ENCODE measurements around the gene ZNF783. TPM values are rescaled to one million over a fixed set of nuclear protein-coding genes. Genes with fewer than 3 reads are reported as not detected.

The ZNF783 gene
- total RNA-seq, 1 donor from 2014 or later, result 19.0 TPM

GRCh38 chr7:149252378-149252777 lies 9.6 kb upstream of the ZNF783 start:
- Mint-ChIP-seq H3K4me3 (ENCODE audit: unreplicated experiment) (no peak overlapping the region), H3K27me3 (ENCODE audit: low read depth) (no peaks in the 10 kb centered on the region), H3K9me3 (ENCODE audit: low read depth) (no peaks in the 10 kb centered on the region), H3K4me1 (ENCODE audit: low read depth) (peaks cover 10% of the 10 kb centered on the region), H3K27ac (ENCODE audit: unreplicated experiment) (no peak overlapping the region), H3K36me3 (ENCODE audit: low read depth) (peaks cover 23% of the 10 kb centered on the region)
- no peak for TF ChIP-seq CTCF (IDR thresholded peaks at IDR 0.05)
- no peak for DNase-seq (ENCODE audit: low spot score)

GRCh38 chr7:149253665-149254064 lies 8.3 kb upstream of the ZNF783 start:
- Mint-ChIP-seq H3K9me3 (ENCODE audit: low read depth) (no peaks in the 10 kb centered on the region), H3K27ac (ENCODE audit: unreplicated experiment) (no peak overlapping the region)

GRCh38 chr7:149254181-149254858 lies 7.7 kb upstream of the ZNF783 start:
- Mint-ChIP-seq H3K27ac (ENCODE audit: unreplicated experiment) (no peak overlapping the region), H3K4me1 (ENCODE audit: low read depth) (no peaks in the 10 kb centered on the region), H3K27me3 (ENCODE audit: low read depth) (no peaks in the 10 kb centered on the region), H3K4me3 (ENCODE audit: unreplicated experiment) (no peak overlapping the region), H3K9me3 (ENCODE audit: low read depth) (no peaks in the 10 kb centered on the region), H3K36me3 (ENCODE audit: low read depth) (peaks cover 23% of the 10 kb centered on the region)
- no peak for DNase-seq (ENCODE audit: low spot score)
- no peak for TF ChIP-seq CTCF (IDR thresholded peaks at IDR 0.05)

More at GRCh38 chr7:149253665-149254064, 8.3 kb upstream of the ZNF783 start:
- Mint-ChIP-seq H3K4me1 (ENCODE audit: low read depth) (peaks cover 3% of the 10 kb centered on the region), H3K27me3 (ENCODE audit: low read depth) (no peaks in the 10 kb centered on the region), H3K36me3 (ENCODE audit: low read depth) (peaks cover 23% of the 10 kb centered on the region), H3K4me3 (ENCODE audit: unreplicated experiment) (no peak overlapping the region)
- no peak for DNase-seq (ENCODE audit: low spot score)
- TF ChIP-seq CTCF (IDR thresholded peaks at IDR 0.05), result no peak

GRCh38 chr7:149255174-149255573 lies 6.8 kb upstream of the ZNF783 start:
- no peak for DNase-seq (ENCODE audit: low spot score)
- Mint-ChIP-seq H3K4me1 (ENCODE audit: low read depth) (no peaks in the 10 kb centered on the region), H3K4me3 (ENCODE audit: unreplicated experiment) (no peak overlapping the region), H3K36me3 (ENCODE audit: low read depth) (peaks cover 23% of the 10 kb centered on the region), H3K27me3 (ENCODE audit: low read depth) (no peaks in the 10 kb centered on the region), H3K9me3 (ENCODE audit: low read depth) (no peaks in the 10 kb centered on the region), H3K27ac (ENCODE audit: unreplicated experiment) (no peak overlapping the region)
- TF ChIP-seq CTCF (IDR thresholded peaks at IDR 0.05), result no peak

GRCh38 chr7:149256568-149256967 lies 5.4 kb upstream of the ZNF783 start:
- H3K27me3 Mint-ChIP-seq (ENCODE audit: low read depth), result no peaks in the 10 kb centered on the region
- no peak for TF ChIP-seq CTCF (IDR thresholded peaks at IDR 0.05)
- H3K9me3 Mint-ChIP-seq (ENCODE audit: low read depth), result no peaks in the 10 kb centered on the region
- no peak overlapping the region for H3K4me3 Mint-ChIP-seq (ENCODE audit: unreplicated experiment)
- H3K27ac Mint-ChIP-seq (ENCODE audit: unreplicated experiment), result no peak overlapping the region
- H3K4me1 Mint-ChIP-seq (ENCODE audit: low read depth), result peaks cover 6% of the 10 kb centered on the region
- H3K36me3 Mint-ChIP-seq (ENCODE audit: low read depth), result peaks cover 18% of the 10 kb centered on the region
- no peak for DNase-seq (ENCODE audit: low spot score)
